SK-N-SH treated with all-trans-retinoic acid at 6 μM for 48 hours (cell line): ENCODE measurements around the gene CTBP1.

Experiments
- ARNTL ChIP-seq: fragments of 450-650 bp; formaldehyde crosslinking; IDR thresholded peaks from 2 replicates; pipeline ENCODE4 v1.5.0; 2020; ENCODE audit warnings: low read depth, mild to moderate bottlenecking, moderate library complexity, borderline replicate concordance
- BACH2 ChIP-seq: fragments of 250-450 bp; sonication (Bioruptor Pico); IDR thresholded peaks from 2 replicates; pipeline ENCODE4 v1.9.0; 2021; ENCODE audit warnings: mild to moderate bottlenecking, borderline replicate concordance
- OSR1 ChIP-seq: fragments of 250-450 bp; sonication (Bioruptor Pico); IDR thresholded peaks from 2 replicates; pipeline ENCODE4 v1.8.0; 2022; ENCODE audit warnings: moderate library complexity, mild to moderate bottlenecking, inconsistent platforms
- TCF4 ChIP-seq: fragments of 250-450 bp; sonication (Bioruptor Pico); IDR thresholded peaks from 2 replicates; pipeline ENCODE4 v1.8.0; 2021; ENCODE audit warnings: mild to moderate bottlenecking, moderate library complexity, borderline replicate concordance
- TOX ChIP-seq: fragments of 250-450 bp; sonication (Bioruptor Pico); IDR thresholded peaks from 2 replicates; pipeline ENCODE4 v1.8.0; 2021; ENCODE audit warnings: mild to moderate bottlenecking, moderate library complexity, borderline replicate concordance
- ZFP30 ChIP-seq: fragments of 450-650 bp; formaldehyde crosslinking; IDR thresholded peaks from 2 replicates; pipeline ENCODE4 v1.5.0; 2022; ENCODE audit warnings: mild to moderate bottlenecking, moderate library complexity
- ZNF8 ChIP-seq: fragments of 450-650 bp; formaldehyde crosslinking; IDR thresholded peaks from 2 replicates; pipeline ENCODE4 v1.5.0; 2020; ENCODE audit warnings: mild to moderate bottlenecking, moderate library complexity
- TF ChIP-seq, protein P1 (sequence below): fragments of 250-450 bp; sonication (Bioruptor Pico); IDR thresholded peaks from 2 replicates; pipeline ENCODE4 v1.5.1; 2020; ENCODE audit warnings: low read depth, mild to moderate bottlenecking, moderate library complexity
- TF ChIP-seq, protein P2 (sequence below): fragments of 250-450 bp; sonication (Bioruptor Pico); IDR thresholded peaks from 2 replicates; pipeline ENCODE4 v1.8.0; 2020; ENCODE audit warnings: mild to moderate bottlenecking, moderate library complexity, borderline replicate concordance
- TF ChIP-seq, protein P3 (sequence below): fragments of 250-450 bp; sonication (Bioruptor Pico); IDR thresholded peaks from 2 replicates; pipeline ENCODE4 v1.8.0; 2021; ENCODE audit warnings: low read depth, mild to moderate bottlenecking, moderate library complexity, borderline replicate concordance
- TF ChIP-seq, protein P4 (sequence below): fragments of 250-450 bp; sonication (Bioruptor Pico); IDR thresholded peaks from 2 replicates; pipeline ENCODE4 v1.5.1; 2021; ENCODE audit warnings: mild to moderate bottlenecking, moderate library complexity

DNA sequence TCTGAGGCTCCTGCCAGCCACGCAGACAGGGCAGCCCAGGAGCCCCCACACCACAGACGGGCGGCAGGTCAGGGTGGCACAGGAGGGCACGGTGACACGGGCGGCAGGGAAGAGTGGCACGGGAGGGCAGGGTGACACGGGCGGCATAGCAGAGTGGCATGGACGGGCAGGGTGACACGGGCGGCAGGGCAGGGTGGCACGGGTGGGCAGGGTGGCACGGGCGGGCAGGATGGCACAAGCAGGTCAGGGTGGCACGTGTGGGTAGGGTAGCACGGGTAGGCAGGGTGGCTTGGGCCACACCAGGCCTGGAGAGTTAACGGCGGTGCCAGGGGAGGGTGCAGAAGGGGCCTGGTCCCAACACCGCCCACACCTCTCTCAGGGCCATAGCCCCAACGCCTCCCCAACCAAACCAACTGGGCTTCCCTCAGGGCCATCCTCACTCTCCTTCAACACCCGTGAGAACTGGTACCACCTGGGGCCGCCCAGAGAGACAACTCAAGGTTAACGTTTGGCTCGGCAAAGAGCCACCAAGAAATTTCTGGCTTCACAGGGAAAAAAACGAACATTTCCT is 3.4 kb downstream of the CTBP1 start:
- TF ChIP-seq, protein P1, sequence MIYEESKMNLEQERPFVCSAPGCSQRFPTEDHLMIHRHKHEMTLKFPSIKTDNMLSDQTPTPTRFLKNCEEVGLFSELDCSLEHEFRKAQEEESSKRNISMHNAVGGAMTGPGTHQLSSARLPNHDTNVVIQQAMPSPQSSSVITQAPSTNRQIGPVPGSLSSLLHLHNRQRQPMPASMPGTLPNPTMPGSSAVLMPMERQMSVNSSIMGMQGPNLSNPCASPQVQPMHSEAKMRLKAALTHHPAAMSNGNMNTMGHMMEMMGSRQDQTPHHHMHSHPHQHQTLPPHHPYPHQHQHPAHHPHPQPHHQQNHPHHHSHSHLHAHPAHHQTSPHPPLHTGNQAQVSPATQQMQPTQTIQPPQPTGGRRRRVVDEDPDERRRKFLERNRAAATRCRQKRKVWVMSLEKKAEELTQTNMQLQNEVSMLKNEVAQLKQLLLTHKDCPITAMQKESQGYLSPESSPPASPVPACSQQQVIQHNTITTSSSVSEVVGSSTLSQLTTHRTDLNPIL (CRISPR knock-in tag) = no peak
- no peak for TF ChIP-seq BACH2 (CRISPR knock-in tag)
- TF ChIP-seq ZNF8 = no peak
- TF ChIP-seq OSR1 (CRISPR knock-in tag) = no peak
- TF ChIP-seq ZFP30 (CRISPR knock-in tag) = no peak
- no peak for TF ChIP-seq ARNTL (CRISPR knock-in tag)
- TF ChIP-seq, protein P2, sequence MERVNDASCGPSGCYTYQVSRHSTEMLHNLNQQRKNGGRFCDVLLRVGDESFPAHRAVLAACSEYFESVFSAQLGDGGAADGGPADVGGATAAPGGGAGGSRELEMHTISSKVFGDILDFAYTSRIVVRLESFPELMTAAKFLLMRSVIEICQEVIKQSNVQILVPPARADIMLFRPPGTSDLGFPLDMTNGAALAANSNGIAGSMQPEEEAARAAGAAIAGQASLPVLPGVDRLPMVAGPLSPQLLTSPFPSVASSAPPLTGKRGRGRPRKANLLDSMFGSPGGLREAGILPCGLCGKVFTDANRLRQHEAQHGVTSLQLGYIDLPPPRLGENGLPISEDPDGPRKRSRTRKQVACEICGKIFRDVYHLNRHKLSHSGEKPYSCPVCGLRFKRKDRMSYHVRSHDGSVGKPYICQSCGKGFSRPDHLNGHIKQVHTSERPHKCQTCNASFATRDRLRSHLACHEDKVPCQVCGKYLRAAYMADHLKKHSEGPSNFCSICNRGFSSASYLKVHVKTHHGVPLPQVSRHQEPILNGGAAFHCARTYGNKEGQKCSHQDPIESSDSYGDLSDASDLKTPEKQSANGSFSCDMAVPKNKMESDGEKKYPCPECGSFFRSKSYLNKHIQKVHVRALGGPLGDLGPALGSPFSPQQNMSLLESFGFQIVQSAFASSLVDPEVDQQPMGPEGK = no peak
- TF ChIP-seq, protein P3, sequence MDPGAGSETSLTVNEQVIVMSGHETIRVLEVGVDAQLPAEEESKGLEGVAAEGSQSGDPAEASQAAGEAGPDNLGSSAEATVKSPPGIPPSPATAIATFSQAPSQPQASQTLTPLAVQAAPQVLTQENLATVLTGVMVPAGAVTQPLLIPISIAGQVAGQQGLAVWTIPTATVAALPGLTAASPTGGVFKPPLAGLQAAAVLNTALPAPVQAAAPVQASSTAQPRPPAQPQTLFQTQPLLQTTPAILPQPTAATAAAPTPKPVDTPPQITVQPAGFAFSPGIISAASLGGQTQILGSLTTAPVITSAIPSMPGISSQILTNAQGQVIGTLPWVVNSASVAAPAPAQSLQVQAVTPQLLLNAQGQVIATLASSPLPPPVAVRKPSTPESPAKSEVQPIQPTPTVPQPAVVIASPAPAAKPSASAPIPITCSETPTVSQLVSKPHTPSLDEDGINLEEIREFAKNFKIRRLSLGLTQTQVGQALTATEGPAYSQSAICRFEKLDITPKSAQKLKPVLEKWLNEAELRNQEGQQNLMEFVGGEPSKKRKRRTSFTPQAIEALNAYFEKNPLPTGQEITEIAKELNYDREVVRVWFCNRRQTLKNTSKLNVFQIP = no peak
- TF ChIP-seq, protein P4, sequence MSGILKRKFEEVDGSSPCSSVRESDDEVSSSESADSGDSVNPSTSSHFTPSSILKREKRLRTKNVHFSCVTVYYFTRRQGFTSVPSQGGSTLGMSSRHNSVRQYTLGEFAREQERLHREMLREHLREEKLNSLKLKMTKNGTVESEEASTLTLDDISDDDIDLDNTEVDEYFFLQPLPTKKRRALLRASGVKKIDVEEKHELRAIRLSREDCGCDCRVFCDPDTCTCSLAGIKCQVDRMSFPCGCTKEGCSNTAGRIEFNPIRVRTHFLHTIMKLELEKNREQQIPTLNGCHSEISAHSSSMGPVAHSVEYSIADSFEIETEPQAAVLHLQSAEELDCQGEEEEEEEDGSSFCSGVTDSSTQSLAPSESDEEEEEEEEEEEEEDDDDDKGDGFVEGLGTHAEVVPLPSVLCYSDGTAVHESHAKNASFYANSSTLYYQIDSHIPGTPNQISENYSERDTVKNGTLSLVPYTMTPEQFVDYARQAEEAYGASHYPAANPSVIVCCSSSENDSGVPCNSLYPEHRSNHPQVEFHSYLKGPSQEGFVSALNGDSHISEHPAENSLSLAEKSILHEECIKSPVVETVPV = no peak
- TF ChIP-seq TOX (CRISPR knock-in tag) = no peak
- TF ChIP-seq TCF4 = no peak
